IMR-90 (cell line): ENCODE measurements around the gene ATP2A3. TPM values are rescaled to one million over a fixed set of nuclear protein-coding genes. Genes with fewer than 3 reads are reported as not detected.
A peak's percentile ranks its signal among the peaks of the same experiment; 100 is the strongest.

Experiments
- ATAC-seq: fragments of 200-7000 bp; cut with Tn5 transposase; 2 replicates; pipeline ENCODE4 v1.9.1; 2020; ENCODE audit warnings: low read depth, mild to moderate bottlenecking, moderate library complexity
- BruUV-seq: library from RNA; stranded (reverse); fragments of 400-500 nt; replicated peaks from 2 replicates; lab custom pipeline; 2021; lab: Mats Ljungman, UMichigan
- CTCF ChIA-PET: fragments of 300-600 bp; formaldehyde crosslinking; extraction: SDS; loops from one replicate; lab custom pipeline; 2021; ENCODE audit warnings: antibody characterized with exemption; lab: Yijun Ruan, JAX
- POLR2A ChIA-PET: fragments of 300-600 bp; sonication (Branson Sonifier 250); formaldehyde crosslinking; loops from one replicate; lab custom pipeline; 2022; ENCODE audit warnings: antibody characterized with exemption; ENCODE audit not compliant: unreplicated experiment; lab: Charles Lee
- DNase-seq: peaks from one replicate; pipeline ENCODE4 v3.0.0; 2013
- H2AFZ ChIP-seq: replicated peaks from 2 replicates; pipeline ENCODE3; 2013; ENCODE audit warnings: low read length, mild to moderate bottlenecking; ENCODE audit not compliant: poor library complexity
- H2AK5ac ChIP-seq: 2 replicates; pipeline ENCODE4 v1.6.1; 2013; ENCODE audit warnings: low read depth, low read length, inconsistent platforms
- H2AK9ac ChIP-seq: replicated peaks from 2 replicates; pipeline ENCODE3; 2013; ENCODE audit warnings: mild to moderate bottlenecking, low read depth, low read length, moderate library complexity; ENCODE audit not compliant: poor library complexity
- H2BK120ac ChIP-seq: 2 replicates; pipeline ENCODE4 v1.6.1; 2013; ENCODE audit warnings: low read depth, low read length, inconsistent platforms
- H2BK15ac ChIP-seq: 3 replicates; pipeline ENCODE4 v1.6.1; 2013; ENCODE audit warnings: low read depth, low read length, inconsistent platforms
- H2BK20ac ChIP-seq: 2 replicates; pipeline ENCODE4 v1.6.1; 2013; ENCODE audit warnings: low read depth, mild to moderate bottlenecking, inconsistent platforms, low read length, moderate library complexity
- H2BK5ac ChIP-seq: 2 replicates; pipeline ENCODE4 v1.6.1; 2013; ENCODE audit warnings: mild to moderate bottlenecking, low read depth, low read length, inconsistent platforms; ENCODE audit not compliant: poor library complexity, severe bottlenecking
- H3K14ac ChIP-seq: replicated peaks from 2 replicates; pipeline ENCODE4 v1.6.1; 2013; ENCODE audit warnings: low read depth, low read length, inconsistent platforms
- H3K18ac ChIP-seq: 2 replicates; pipeline ENCODE4 v1.6.1; 2013; ENCODE audit warnings: low read depth, low read length, control low read depth
- H3K23ac ChIP-seq: 2 replicates; pipeline ENCODE4 v1.6.1; 2013; ENCODE audit warnings: low read depth, low read length, inconsistent platforms
- H3K27ac ChIP-seq: 2 replicates; pipeline ENCODE4 v1.5.1; 2013; ENCODE audit warnings: mild to moderate bottlenecking, control low read depth, low read length; ENCODE audit not compliant: insufficient read depth
- H3K27me3 ChIP-seq: 2 replicates; pipeline ENCODE4 v1.6.1; 2013; ENCODE audit warnings: low read length; ENCODE audit not compliant: control insufficient read depth, insufficient read depth
- H3K36me3 ChIP-seq: 2 replicates; pipeline ENCODE4 v1.6.1; 2013; ENCODE audit warnings: low read length, mixed read lengths; ENCODE audit not compliant: control insufficient read depth, insufficient read depth
- H3K4ac ChIP-seq: 2 replicates; pipeline ENCODE4 v1.6.1; 2013; ENCODE audit warnings: low read depth, low read length, inconsistent platforms
- H3K4me1 ChIP-seq: 2 replicates; pipeline ENCODE4 v1.6.1; 2013; ENCODE audit warnings: low read length, mixed read lengths; ENCODE audit not compliant: control insufficient read depth, insufficient read depth
- H3K4me2 ChIP-seq: 2 replicates; pipeline ENCODE4 v1.6.1; 2013; ENCODE audit warnings: low read depth, mild to moderate bottlenecking, control low read depth, low read length, moderate library complexity
- H3K4me3 ChIP-seq: 2 replicates; pipeline ENCODE4 v1.5.1; 2013; ENCODE audit warnings: low read depth, mild to moderate bottlenecking, control low read depth, low read length, moderate library complexity; ENCODE audit not compliant: insufficient read depth
- H3K56ac ChIP-seq: 2 replicates; pipeline ENCODE4 v1.6.1; 2013; ENCODE audit warnings: low read length, inconsistent platforms; ENCODE audit not compliant: insufficient read depth; ENCODE audit errors: extremely low read depth
- H3K79me1 ChIP-seq, 2 experiments: 2 replicates each; pipeline ENCODE4 v1.6.1; 2013; ENCODE audit warnings: low read length in 2 of 2, inconsistent platforms in 1 of 2, low read depth in 1 of 2
- H3K9ac ChIP-seq: 2 replicates; pipeline ENCODE4 v1.6.1; 2013; ENCODE audit warnings: low read depth, low read length, control low read depth
- H3K9me1 ChIP-seq: 2 replicates; pipeline ENCODE4 v1.6.1; 2013; ENCODE audit warnings: low read length, inconsistent platforms; ENCODE audit not compliant: insufficient read depth
- H3K9me3 ChIP-seq: 2 replicates; pipeline ENCODE4 v1.6.1; 2013; ENCODE audit warnings: low read length; ENCODE audit not compliant: control insufficient read depth, insufficient read depth
- H4K20me1 ChIP-seq: 2 replicates; pipeline ENCODE4 v1.6.1; 2013; ENCODE audit warnings: low read length, inconsistent platforms; ENCODE audit not compliant: insufficient read depth
- H4K5ac ChIP-seq: 2 replicates; pipeline ENCODE4 v1.6.1; 2013; ENCODE audit warnings: mild to moderate bottlenecking, low read depth, low read length, control low read depth
- H4K8ac ChIP-seq, 2 experiments: 2 replicates each; pipeline ENCODE4 v1.6.1; 2013; ENCODE audit warnings: low read depth in 2 of 2, low read length in 2 of 2, control low read depth in 1 of 2, inconsistent platforms in 1 of 2
- H4K91ac ChIP-seq: 2 replicates; pipeline ENCODE4 v1.6.1; 2013; ENCODE audit warnings: low read depth, low read length, inconsistent platforms; ENCODE audit not compliant: insufficient read depth
- BHLHE40 ChIP-seq: fragments of 150-350 bp; IDR thresholded peaks from 2 replicates; pipeline ENCODE4 v1.6.1; 2016; ENCODE audit warnings: mild to moderate bottlenecking, low read depth, low read length
- CEBPB ChIP-seq: IDR thresholded peaks from 2 replicates; pipeline ENCODE4 v1.6.1; 2012; ENCODE audit warnings: low read depth, low read length, improper control_type of control experiment
- CHD1 ChIP-seq: IDR thresholded peaks from 2 replicates; pipeline ENCODE4 v1.6.1; 2012; ENCODE audit warnings: low read depth, low read length, improper control_type of control experiment
- CTCF ChIP-seq: conservative IDR thresholded peaks from 2 replicates; pipeline ENCODE4 v1.5.1; 2012; ENCODE audit warnings: mild to moderate bottlenecking, low read depth, low read length, improper control_type of control experiment
- ELK1 ChIP-seq: fragments of 150-350 bp; IDR thresholded peaks from 2 replicates; pipeline ENCODE4 v1.6.1; 2016; ENCODE audit warnings: low read depth, mild to moderate bottlenecking, low read length, moderate library complexity, borderline replicate concordance
- FOS ChIP-seq: fragments of 150-350 bp; IDR thresholded peaks from 2 replicates; pipeline ENCODE4 v1.6.1; 2016; ENCODE audit warnings: low read depth, low read length
- MAFK ChIP-seq: IDR thresholded peaks from 2 replicates; pipeline ENCODE4 v1.6.1; 2012; ENCODE audit warnings: low read depth, low read length, improper control_type of control experiment
- MAZ ChIP-seq: IDR thresholded peaks from 2 replicates; pipeline ENCODE4 v1.6.1; 2012; ENCODE audit warnings: low read depth, mild to moderate bottlenecking, low read length, improper control_type of control experiment, moderate library complexity, borderline replicate concordance
- POLR2A ChIP-seq: IDR thresholded peaks from 2 replicates; pipeline ENCODE4 v1.6.1; 2012; ENCODE audit warnings: mild to moderate bottlenecking, low read depth, low read length
- RAD21 ChIP-seq: IDR thresholded peaks from 2 replicates; pipeline ENCODE4 v1.6.1; 2012; ENCODE audit warnings: low read length, improper control_type of control experiment
- RCOR1 ChIP-seq: IDR thresholded peaks from 2 replicates; pipeline ENCODE4 v1.6.1; 2012; ENCODE audit warnings: mild to moderate bottlenecking, low read length, improper control_type of control experiment; ENCODE audit not compliant: insufficient replicate concordance
- SMC3 ChIP-seq: fragments of 150-350 bp; IDR thresholded peaks from 2 replicates; pipeline ENCODE4 v1.6.1; 2016; ENCODE audit warnings: low read depth, mild to moderate bottlenecking, antibody characterized with exemption, low read length, moderate library complexity
- USF2 ChIP-seq: fragments of 150-350 bp; IDR thresholded peaks from 2 replicates; pipeline ENCODE4 v1.6.1; 2017; ENCODE audit warnings: mild to moderate bottlenecking, antibody characterized with exemption, low read length, low read depth
- WGBS, 2 experiments: methylation state at CpG; one replicate each; pipeline versions ENCODE4 v1.1.5 to v1.1.7; 2013; ENCODE audit warnings: missing lambda C conversion rate in 2 of 2; ENCODE audit not compliant: insufficient read length in 1 of 2; ENCODE audit errors: extremely low coverage in 2 of 2; 5-methylcytosine and 5-hydroxymethylcytosine counted together
- dilution Hi-C: fragments of 300-500 bp; cut with HindIII; formaldehyde crosslinking; loops from one replicate; pipeline ENCODE4 v1.14.3; 2018; ENCODE audit warnings: low sequenced_read_pairs; ENCODE audit not compliant: unreplicated experiment
- in situ Hi-C: fragments of 300-500 bp; cut with MboI; formaldehyde crosslinking; loops from 3 replicates; pipeline ENCODE4 v1.14.3; 2019; ENCODE audit warnings: low sequenced_read_pairs, inconsistent platforms, mixed read lengths
- intact Hi-C: fragments of 100-400 bp; cut with micrococcal nuclease; formaldehyde crosslinking; loops from 2 replicates; pipeline ENCODE4 v1.10.0; 2022
- polyA plus RNA-seq, 3 experiments: library from polyadenylated mRNA; depleted of rRNA; stranded (reverse); fragments of >200 nt; gene quantifications; 2 replicates each; pipeline ENCODE4 v1.2.3, GENCODE V29; 2012; ENCODE audit warnings: low replicate concordance in 1 of 3
- total RNA-seq: library from RNA; depleted of rRNA; stranded (reverse); fragments of >200 nt; gene quantifications from 2 replicates; pipeline ENCODE4 v1.2.3, GENCODE V29; 2012

Gene ATP2A3
- total and polyA plus RNA-seq, 2 of the 4 experiments (the other 2 are of a cell fraction) = 0.18 to 0.63 TPM

- Histone ChIP-seq H2BK5ac (no peak overlapping the region), H3K4me3 (no peak overlapping the region), H3K14ac (no peak overlapping the region), H3K27me3 (no peaks in the 10 kb centered on the region), H3K9me3 (no peaks in the 10 kb centered on the region), H3K9ac (no peak overlapping the region), H2BK15ac (0 out of 3 replicates have a peak overlapping the region, but pooled peaks have one; percentile 51), H3K18ac (no peak overlapping the region), H4K8ac (no peak overlapping the region), H4K91ac (no peak overlapping the region), H3K4me1 (peaks cover 26% of the 10 kb centered on the region), H3K36me3 (peaks cover 32% of the 10 kb centered on the region), H3K56ac (no peak overlapping the region), H3K4me2 (no peak overlapping the region), H2AK5ac (peak overlapping the region; percentile 6), H3K9me1 (peaks cover 26% of the 10 kb centered on the region), H2BK20ac (no peak overlapping the region), H3K79me1 (peaks cover 0 to 21% of the 10 kb centered on the region in 2 experiments; a peak in 2 of 4 replicates), H3K23ac (no peak overlapping the region), H2AK9ac (peak overlapping the region; percentile 25), H2BK120ac (peak overlapping the region; percentile 46; the same call in 1 of the 2 replicates), H2AFZ (no peak overlapping the region), H3K4ac (peak overlapping the region; percentile 52; the same call in 1 of the 2 replicates), H4K20me1 (peaks cover 19% of the 10 kb centered on the region), H4K5ac (no peak overlapping the region), H3K27ac (no peak overlapping the region)
- WGBS, 2 experiments = 100% methylated on average over 1 of the region's 8 CpGs; no CpG with 5 or more reads in 1 of the 2 experiments
- BruUV-seq = no TSS peak
- intact Hi-C loops = no loop called here
- in situ Hi-C loops = loop anchor here (5.0 to 25.0 kb wide), 2 partner anchors 94 to 269 kb away; no protein-coding TSS in a partner anchor
- dilution Hi-C loops = no loop called here
- ChIA-PET CTCF (interaction anchor here (2.6 kb wide), 1 partner anchor 93 kb away, joined by 11 read pairs; no protein-coding TSS in a partner anchor), POLR2A (no interaction called here)
- ATAC-seq (no peak), DNase-seq (no peak)
- TF ChIP-seq ELK1 = no peak
- no peak for TF ChIP-seq CEBPB
- TF ChIP-seq CTCF = no peak
- TF ChIP-seq SMC3 = no peak
- TF ChIP-seq BHLHE40 = no peak
- no peak for TF ChIP-seq USF2
- TF ChIP-seq CHD1 = no peak
- TF ChIP-seq MAZ = no peak
- no peak for TF ChIP-seq RAD21
- TF ChIP-seq POLR2A = no peak
- TF ChIP-seq FOS = no peak
- no peak for TF ChIP-seq MAFK
- no peak for TF ChIP-seq RCOR1
Measured at GRCh38 chr17:4006745-4007211, 42.5 kb upstream of the ATP2A3 start.
